DND-41 (cell line): ENCODE data around the gene DIRAS1.

Experiments
- EZH2 ChIP-seq: IDR thresholded peaks from 3 replicates; pipeline ENCODE4 v1.6.1; 2012; ENCODE audit warnings: borderline replicate concordance, low read depth, mild to moderate bottlenecking, moderate library complexity, low read length, inconsistent platforms; ENCODE audit not compliant: severe bottlenecking
- TF ChIP-seq, protein P1 (sequence below): IDR thresholded peaks from 2 replicates; pipeline ENCODE4 v1.5.1; 2012; ENCODE audit warnings: borderline replicate concordance, low read length, moderate library complexity, mild to moderate bottlenecking; ENCODE audit not compliant: poor library complexity, severe bottlenecking; ENCODE audit errors: extremely low read depth

DNA sequence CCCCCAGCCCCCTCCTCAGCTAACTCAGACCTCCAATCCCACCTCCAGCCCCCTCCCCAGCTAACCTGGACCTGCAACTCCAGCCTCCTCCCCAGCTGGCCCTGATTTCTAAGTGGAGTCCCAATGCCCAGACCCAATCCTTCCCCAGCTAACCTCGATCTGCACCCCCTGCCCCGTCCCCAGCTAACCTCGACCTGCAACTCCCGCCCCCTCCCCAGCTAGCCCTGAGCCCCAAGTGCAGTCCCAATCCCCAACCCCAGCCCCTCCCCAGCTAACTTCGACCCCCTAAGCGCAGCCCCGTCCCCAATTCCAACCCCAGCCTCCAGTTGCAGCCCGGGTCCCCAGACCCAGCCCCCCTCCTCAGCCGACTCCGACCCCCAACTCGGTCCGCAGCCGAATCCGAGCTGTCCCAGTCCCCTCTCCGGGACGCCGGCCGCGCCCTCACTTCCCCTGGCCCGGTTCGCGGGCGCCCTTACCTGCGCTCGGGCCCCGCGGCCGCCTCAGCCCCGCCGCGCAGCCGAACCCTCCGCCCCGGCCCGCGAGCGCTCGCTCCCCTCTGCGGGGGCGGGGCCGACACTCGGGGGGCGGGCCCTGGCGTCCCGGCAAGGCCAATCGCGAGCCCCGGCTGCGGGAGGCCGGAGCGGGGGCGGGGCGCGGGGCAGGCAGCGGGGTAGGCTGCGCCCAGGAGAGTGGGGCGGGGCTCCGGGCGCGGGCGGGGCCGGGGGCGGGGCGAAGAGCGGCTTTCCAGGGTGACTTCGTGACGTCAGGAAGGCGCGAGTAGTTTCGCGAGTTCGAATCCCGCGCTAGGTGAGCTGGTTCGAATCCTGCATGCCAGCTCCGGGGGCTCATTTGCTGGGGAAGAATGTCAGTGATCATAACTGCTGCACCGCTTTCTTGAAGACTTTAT lies 18.7 kb downstream of the DIRAS1 start, which contains the start of gene GNG7:
- TF ChIP-seq, protein P1, sequence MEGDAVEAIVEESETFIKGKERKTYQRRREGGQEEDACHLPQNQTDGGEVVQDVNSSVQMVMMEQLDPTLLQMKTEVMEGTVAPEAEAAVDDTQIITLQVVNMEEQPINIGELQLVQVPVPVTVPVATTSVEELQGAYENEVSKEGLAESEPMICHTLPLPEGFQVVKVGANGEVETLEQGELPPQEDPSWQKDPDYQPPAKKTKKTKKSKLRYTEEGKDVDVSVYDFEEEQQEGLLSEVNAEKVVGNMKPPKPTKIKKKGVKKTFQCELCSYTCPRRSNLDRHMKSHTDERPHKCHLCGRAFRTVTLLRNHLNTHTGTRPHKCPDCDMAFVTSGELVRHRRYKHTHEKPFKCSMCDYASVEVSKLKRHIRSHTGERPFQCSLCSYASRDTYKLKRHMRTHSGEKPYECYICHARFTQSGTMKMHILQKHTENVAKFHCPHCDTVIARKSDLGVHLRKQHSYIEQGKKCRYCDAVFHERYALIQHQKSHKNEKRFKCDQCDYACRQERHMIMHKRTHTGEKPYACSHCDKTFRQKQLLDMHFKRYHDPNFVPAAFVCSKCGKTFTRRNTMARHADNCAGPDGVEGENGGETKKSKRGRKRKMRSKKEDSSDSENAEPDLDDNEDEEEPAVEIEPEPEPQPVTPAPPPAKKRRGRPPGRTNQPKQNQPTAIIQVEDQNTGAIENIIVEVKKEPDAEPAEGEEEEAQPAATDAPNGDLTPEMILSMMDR, result no peak
- TF ChIP-seq EZH2, result no peak
